GM19238 (cell line): ENCODE data around the gene SLC25A51.

Experiments
- DNase-seq: peaks from one replicate; pipeline ENCODE4 v3.0.0; 2011; ENCODE audit warnings: low spot score; ENCODE audit not compliant: insufficient read length

SLC25A51 gene

DNA sequence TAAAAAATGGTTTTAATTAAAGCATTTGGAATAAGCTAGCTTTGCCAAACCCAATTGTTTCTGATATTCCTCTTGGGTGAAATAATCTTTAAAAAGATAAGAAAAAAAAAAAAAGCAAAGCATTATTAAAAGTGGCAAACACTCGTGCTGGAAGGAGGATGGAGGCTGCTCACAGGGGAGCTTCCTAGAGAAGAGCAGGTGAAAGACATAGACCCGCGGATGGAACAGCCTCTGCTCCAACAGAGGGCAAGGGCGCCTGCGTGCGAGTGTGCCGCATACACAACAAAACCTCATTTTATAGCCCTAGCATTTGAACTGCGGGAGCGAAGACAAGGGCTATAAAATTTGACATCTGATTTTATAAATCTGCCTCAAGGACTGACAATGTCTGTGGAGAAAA is 33.4 kb upstream of the SLC25A51 start:
- DNase-seq, result no peak

DNA sequence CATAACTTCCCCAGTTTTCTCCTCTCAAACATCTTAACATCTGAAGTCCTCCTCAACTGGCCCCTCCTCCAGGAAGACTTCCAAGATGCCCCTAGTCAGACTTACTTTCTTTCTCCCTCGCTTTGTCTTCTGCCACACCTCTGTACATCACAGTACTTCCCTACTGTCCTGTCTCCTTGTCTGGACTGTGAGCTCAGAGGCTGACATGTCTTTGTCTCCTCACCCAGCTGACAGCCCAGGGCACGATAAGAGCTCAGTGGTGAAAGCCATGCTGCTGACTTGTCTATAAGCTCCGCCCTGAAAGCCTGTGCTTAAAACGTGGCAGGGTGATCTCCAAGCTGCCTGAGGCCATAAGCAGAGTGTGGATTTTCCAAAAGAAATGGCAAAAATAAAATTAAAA is 33.0 kb upstream of the SLC25A51 start:
- DNase-seq, result no peak

DNA sequence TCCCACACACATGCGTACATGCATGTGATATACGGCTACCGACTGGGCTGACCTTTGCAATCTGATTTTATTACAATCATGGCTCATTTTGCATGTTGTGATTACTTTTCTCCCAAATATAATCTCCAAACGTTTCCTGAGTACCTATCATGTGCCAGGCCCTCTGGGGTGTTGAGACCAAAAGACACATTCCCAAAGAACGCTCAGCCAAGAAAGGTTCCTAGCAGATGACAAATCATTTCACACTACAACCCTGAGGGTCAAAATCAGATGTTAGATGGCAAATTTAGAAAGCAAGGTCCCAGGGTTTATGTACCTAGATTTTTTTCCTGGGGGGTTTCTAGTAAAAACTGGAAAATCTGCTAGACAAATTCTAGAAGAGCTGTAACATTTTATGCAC is 32.4 kb upstream of the SLC25A51 start:
- DNase-seq, result no peak

DNA sequence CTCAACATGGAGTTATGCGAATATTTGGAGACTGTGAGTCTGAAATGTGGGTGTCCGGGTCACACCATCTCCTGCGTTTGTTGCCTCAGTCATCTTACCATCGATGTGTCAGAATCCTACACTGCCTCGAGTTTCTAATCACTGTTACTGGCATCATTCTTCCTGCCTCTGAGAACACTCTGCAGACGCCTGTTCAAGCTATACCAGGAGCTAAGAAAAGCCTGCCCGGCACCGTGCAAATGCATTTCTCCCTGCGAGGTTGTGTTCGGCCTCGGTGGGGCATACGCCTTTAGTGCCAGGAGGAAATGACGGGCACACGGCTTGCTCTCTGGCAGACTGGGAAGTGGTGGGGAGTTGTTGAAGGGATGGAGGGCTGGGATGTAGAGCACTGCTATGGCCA is 31.2 kb upstream of the SLC25A51 start:
- no peak for DNase-seq

DNA sequence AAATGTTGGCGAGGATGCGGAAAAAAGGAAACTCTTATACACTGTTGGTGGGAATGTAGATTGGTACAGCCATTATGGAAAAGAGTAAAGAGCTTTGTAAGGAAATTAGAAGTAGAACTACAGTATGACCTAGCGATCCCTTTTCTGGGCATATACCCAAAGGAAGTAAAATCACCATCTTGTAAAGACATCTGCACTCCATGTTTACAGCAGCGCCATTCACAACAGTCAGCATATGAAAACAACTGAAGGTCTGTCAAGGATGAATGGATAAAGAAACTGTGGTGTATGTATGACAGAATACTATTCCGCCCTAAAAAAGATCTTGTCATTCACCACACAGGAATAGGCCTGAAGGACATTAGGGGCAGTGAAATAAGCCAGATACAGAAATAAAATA is 27.7 kb upstream of the SLC25A51 start:
- DNase-seq, result no peak

DNA sequence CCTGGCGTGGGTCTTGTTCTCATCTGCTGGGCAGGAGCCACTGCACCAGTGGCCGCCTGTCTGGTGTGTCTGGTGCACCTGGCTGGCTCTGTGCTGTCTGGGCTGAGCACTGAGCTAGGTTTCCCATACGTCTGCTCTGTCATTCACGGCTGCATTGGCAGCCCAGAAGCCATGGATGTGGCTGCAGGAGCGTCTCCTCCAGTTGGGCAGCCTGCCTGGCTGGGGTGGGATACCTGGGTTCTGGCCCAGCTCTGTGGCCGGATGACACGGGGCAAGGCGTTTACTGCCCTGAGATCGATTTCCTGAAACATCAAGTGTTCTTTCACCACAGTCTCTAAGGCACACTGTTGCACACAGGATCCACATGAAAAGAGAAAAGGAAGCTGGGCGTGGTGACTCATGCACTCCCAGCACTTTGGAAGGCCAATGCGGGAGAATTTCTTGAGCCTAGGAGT is 25.5 kb upstream of the SLC25A51 start:
- DNase-seq, result no peak

DNA sequence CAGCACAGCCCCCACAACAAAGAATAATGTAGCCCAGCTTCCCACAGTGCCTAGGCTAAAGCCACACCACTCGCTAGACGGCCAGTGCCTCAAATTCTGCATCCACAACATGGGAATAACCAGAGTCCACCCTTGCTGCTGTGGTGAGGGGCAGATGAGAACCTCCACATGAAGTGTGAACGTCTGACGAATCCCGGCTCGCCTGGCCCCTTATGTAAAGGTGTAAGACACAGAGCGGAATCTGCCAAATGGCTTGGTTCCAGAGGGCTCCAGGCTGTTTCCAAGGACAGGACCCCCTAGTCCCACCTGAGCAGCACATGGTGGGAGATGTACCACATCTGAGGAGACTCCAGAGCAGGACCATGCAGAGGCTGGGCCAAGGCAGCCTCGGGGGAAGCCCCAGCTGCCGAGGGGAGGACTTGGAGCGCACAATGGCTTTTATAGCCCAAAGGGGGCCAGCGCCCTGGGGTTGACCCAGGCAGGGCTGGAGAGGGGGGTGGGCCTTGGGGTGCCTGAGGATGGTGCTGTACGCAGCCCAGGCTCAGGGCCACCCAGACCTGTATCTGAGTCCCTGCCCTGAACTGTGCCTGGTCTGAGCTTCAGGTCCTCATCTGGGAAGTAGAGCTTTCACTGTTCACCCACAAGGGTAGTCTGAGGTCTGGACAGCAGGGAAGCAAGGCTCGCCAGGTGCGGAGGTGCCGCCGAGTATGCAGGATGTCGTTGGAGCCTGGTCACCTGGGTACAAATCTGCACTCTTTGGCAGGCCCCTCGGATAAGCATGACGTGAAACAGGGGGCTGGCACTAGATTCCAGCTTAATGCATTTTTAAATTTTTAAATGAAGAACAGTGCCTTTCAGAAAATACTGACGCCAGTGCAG is 24.9 kb upstream of the SLC25A51 start:
- no peak for DNase-seq

DNA sequence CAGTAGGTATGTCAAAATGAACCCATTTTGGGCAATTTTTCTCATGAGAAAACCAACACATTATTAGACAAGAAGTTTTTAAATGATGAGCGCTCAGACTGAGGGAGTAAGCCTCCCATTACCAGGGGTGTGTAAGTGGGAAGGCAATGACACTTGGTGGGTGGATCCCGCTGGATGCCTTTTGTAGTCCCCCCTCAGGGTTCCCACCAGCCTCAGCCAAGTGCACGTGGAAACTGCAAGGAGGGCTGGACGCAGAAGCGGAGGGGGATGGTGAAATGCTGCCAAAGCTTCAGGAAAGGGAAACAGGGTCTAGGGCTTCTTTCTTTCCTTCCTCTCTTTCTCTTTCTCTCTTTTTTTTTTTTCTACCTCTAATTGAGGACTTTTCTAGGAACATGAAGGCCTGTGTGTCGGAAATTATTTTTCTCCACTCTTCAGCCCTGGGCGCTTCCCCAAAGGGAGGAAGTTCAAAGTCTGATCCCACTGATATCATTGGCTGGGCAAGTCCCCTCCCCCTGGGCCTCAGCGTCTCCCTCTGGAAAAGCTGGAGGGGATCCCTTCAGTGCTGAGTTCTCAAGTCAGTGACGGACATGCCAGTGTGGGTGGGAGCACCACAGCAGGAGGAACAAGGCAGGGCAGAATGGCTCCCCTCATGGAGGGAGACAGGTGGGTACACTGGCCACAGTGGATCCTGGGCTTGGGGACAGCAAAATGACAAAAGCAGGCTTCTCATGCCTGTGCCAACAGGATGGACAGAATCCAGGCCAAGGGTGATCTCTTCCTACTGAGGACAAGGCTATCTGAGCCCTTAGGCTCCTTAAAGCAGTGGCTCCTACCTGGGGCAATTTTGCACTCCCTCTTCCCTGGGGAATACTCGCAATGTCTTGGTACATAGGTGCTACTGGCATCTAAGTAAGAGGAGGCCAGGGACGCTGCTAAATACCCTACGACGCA is 23.9 kb upstream of the SLC25A51 start:
- no peak for DNase-seq

DNA sequence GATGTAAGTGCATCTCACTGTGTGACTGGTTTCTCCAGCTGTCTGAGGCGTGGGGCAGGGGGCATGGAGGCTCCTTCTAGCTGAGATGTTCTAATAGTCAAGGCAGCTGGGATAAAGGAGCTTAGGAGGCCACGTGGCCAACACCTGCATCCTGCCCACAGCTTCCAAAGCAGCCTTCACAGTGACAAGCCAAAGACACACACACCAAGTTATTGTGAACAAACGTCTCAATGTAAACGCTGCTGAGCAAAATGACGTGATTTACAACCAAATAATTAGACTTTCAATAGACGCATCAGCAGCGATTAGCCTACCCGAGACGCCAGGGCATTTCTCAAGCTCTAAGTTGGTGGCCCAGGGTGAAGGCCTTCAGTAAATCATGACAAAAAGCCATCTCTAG is 23.2 kb upstream of the SLC25A51 start:
- DNase-seq, result no peak

DNA sequence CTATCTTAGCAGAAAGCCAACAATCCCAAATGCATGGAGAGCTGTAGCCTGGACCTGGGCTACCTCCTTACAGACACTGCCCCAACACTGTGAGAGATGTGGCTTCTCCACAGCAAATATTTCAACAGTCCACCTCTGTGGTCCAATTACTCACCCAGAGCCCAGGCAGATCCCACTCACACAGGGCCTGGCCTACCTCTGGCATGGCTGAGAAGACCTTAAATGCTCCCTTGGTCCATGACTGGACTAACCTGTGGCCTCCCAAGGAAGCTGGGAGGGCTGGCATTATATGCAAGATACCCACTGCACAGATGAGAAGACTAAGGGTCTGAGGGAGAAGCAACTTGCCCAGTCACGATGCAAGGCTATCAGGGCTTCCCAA is 22.8 kb upstream of the SLC25A51 start:
- DNase-seq, result no peak

DNA sequence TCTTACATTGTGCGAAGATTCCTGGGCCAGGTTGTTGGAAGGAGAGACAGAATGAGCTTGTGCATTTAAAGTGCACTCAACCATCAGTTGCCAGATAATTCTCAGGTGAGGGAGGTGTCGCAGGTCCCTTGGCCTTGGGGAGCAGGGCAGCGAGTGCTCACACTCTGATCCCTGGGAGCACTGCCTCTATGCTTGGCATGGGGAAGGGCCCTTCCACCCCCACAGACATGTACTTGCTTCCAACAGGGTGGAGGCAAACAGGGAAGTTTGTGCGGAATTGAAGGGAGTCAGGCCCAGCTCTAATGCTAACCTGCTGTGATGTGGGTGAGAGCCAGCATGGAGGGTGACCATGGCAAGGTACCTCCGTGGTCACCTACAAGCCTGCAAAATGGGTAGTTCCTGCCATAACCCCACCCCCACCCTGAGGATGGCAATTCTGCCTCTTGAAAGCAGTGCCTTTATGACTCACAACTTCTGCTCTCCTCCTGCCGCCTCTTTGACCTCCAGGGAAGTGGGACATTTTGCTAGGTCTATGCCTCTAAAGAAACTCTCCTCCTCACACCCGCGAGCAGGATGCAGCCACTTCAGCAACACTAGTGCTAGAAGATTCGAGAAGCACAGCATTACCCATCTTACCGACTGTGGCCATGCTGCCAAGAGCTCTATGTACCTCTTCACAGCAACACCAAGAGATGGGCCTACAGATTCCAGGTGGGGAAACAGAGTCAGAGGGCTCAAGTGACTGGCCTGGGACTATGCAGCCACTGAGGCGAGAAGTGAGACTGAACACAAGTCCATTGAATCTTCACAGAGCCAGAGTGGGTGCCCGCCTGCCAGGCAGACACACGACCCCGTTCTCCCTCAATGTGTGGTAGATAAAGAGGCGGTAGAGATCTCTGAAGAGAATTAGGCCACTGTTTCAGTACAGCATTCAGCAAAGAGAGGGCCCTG is 22.1 kb upstream of the SLC25A51 start:
- no peak for DNase-seq

DNA sequence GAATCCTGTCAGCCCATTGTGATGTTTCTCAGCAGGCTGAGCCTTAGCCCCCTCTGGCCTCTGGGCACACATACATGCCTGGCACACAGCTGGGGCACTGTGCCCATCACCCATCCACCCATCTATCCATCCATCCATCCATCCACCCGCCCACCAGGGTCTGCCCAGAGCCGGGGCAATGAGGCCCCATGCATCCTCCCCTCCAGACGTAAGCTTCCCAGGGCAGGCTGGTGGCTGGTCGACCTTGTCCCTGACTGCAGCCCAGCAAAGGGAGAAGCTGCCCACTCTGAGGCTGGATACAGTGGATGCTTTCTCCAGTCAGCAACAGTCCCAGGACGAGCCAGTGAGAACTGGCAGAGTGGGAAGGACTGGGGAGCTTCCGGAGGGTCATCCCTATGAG is 21.1 kb upstream of the SLC25A51 start:
- no peak for DNase-seq

DNA sequence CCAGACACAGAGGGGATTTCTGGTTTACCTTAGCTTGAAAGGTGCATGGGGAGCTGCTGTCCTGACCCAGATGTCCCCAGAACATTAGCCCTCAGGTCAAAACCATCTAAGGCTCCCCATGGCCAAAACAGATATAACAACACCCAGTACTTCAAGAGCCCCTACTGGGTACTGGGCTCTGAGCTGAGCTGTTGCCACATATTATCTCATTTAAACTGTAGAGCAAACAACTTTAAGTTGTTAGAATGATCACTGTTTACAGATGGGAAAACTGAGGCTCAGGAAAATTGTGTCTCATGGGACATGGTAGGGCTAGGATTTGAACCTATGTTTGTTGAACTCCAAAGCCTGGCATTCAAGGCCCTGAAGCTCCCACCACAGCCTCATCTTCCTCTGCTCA is 20.6 kb upstream of the SLC25A51 start:
- no peak for DNase-seq

DNA sequence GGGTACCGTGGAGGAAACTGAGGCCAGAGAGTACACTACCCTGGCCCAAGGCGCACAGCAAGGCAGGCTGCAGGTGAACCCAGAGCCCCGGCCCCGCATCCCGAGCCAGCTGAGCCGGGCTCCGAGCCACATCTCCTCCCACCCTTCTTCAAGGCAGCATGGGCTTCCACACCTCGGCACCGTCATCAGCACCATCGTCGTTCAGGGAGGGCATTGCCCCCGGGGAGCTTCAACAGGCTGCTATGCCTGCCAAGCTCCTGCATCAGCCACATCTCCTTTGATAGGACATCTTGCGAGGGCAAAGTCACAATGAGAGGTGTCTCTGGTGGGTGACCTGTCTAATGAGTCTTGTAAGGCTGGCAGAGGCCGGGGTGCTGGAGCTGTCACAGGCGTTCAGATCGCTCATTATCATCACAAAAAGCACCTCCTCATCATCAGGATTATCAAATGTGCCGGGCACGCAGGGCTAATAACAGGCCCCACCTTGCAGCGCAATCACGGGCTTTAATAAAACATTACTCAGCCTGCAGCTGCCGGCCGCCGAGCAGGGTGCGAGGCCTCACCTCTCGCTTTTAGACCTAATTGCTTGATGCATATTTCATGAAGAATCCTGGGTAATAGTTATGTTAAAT is 20.0 kb upstream of the SLC25A51 start:
- no peak for DNase-seq

DNA sequence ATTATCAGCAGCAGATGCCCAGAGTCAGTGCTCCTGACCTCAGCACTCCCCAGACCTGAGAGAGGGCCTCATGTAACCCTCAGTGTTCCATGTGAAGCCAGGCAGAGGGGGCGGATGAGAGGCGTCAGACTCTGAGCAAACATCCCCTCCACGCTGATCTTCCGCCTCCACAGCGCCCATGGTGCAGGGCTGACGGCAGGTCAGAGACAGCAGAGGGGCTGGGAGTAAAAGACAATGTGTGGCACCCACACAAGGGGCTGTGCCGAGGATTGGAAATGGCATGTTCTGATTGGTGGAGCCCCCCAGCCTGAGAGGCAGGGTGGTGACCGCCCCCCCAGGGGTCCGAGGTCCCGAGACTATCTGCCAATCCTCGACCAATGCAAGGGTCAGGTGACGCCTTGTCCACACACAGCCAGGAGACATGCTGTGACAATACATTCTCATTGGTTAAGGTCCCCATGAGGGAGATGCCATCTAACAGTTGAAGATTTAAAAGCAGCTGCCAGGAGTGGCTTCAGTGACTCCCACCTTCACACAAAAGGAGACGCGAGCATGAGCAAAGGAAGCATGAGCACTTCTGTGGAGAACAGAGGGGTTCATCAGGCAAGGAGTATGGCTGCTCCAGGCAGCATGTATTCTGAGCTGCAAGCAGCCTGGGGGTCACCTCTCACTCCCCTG is 19.3 kb upstream of the SLC25A51 start:
- DNase-seq, result no peak

DNA sequence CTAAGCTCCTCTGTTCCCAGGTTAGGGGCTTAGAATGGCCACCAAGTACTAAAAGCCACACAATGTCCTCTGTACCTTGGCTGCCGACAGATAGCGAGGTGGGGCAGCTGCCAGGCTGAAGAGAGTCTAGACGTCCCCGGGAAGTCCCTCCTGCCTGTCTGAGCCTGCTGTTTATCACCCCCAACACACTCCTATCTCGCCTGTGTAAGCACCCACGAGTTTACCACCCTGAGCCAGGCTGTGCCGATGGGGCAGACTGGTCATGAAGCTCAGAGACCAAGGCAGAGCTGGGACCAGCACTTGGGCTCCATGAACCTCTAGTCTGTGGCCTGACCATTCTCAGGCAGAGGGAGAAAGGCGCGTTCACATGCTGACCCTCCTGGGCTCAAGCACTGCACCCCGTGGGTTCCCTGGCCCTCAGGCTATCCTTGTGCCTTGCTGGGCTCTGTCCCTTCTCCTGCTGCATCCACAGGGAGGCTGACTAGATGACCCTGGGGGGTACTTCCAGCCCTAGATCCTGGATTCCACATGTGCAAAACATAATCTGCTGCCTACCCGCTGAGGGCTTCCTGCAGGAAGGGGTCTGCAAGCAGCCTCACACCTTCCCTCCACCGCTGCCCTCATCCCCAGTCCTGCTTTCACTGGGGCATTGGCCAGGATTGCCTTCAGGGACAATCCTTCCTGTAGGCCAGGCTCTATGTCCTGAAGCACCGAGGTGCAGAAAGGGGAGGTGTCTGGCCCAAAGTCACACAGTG is 18.6 kb upstream of the SLC25A51 start:
- no peak for DNase-seq

DNA sequence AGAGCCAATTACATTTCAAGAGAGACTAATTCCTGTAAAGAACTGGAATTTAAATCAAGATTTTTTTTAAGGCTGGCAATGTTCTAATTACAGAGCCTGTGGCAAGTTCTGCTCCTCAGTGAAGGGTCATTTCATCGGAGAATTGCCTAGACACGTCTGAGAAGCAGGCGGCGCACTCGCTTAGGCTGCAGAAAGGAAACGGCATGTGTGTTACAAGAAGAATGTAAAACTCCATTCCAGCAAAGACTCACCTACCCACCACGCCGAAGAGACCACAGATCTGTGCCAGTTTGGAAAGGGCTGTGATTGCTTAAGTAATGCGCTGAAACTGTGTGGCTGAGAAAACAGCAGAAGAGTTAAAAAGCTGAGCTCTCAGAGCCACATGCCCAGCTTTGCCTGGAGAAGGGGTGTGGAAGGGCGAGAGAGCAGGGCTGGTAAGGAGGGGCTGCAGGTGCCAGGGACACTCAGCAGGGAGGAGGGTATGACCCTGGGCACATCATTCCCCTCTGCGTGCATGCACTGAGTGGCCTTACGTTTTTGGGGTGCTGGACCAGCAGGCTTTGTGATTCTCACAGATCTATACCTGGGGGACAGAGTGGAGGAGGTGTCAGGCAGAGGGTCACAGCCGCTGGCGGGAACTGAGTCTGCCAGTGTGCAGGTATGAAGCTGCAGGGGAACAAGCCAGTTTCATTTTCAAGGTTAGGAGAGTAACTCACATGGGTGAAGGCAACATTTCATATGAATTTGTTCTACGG is 17.8 kb upstream of the SLC25A51 start:
- DNase-seq, result no peak

DNA sequence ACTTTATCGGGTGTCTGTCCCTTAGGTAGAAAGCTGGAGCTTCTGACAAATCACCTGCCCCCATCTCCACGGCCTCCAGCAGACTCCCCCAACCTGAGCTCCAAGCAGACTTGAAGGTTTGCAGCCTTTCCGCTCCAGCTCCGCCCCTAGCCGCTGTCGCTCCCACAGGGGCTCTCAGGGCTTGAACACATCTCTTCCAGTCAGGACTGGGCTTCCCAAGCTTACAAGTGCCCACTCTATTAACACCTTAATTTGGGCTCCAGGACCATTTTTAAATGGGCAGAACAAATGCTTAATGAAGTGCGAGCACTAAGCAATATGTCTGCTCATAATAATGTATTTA is 17.2 kb upstream of the SLC25A51 start:
- no peak for DNase-seq
